CD4-positive, alpha-beta T cell (primary cell): ENCODE results near the gene SDC1. TPM values are rescaled to one million over a fixed set of nuclear protein-coding genes. Genes with fewer than 3 reads are reported as not detected.

ENCODE experiments used
- ATAC-seq: fragments of 200-7000 bp; cut with Tn5 transposase; one replicate; pipeline ENCODE4 v1.10.0; 2022; ENCODE audit warnings: mild to moderate bottlenecking; ENCODE audit not compliant: poor library complexity
- CTCF ChIA-PET: fragments of 350-600 bp; sonication (Branson Sonifier 250); formaldehyde crosslinking; loops from one replicate; lab custom pipeline; 2021; ENCODE audit warnings: antibody characterized with exemption, inconsistent platforms; lab: Charles Lee
- POLR2A ChIA-PET: fragments of 350-600 bp; sonication (Branson Sonifier 250); formaldehyde crosslinking; loops from one replicate; lab custom pipeline; 2021; ENCODE audit warnings: antibody characterized with exemption, inconsistent platforms; lab: Charles Lee
- DNase-seq, 14 experiments: peaks; one replicate each; pipeline ENCODE4 v3.0.0-alpha.2; 2013 to 2020; ENCODE audit warnings: mixed read lengths in 2 of 14
- H3K27ac ChIP-seq, 2 donors: one replicate each; pipeline versions ENCODE4 v1.5.1 to v1.7.0; 2013; ENCODE audit warnings: low read length in 2 of 2, low read depth in 1 of 2, mild to moderate bottlenecking in 1 of 2
- H3K27me3 ChIP-seq, 2 experiments: 1 replicate in 1 of 2; 2 replicates in 1 of 2; pipeline versions ENCODE4 v1.6.1 to v1.7.0; 2013; ENCODE audit warnings: low read length in 2 of 2, control low read depth in 1 of 2, mild to moderate bottlenecking in 1 of 2, moderate library complexity in 1 of 2; ENCODE audit not compliant: insufficient read depth in 2 of 2, control insufficient read depth in 1 of 2
- H3K36me3 ChIP-seq: one replicate; pipeline ENCODE4 v1.6.1; 2013; ENCODE audit warnings: low read length, control low read depth; ENCODE audit not compliant: insufficient read depth
- H3K4me1 ChIP-seq: one replicate; pipeline ENCODE4 v1.6.1; 2013; ENCODE audit warnings: low read length, control low read depth; ENCODE audit not compliant: insufficient read depth
- H3K4me3 ChIP-seq: one replicate; pipeline ENCODE4 v1.5.1; 2013; ENCODE audit warnings: mild to moderate bottlenecking, low read length, moderate library complexity
- H3K9me3 ChIP-seq, 2 experiments: 1 replicate in 1 of 2; 2 replicates in 1 of 2; pipeline versions ENCODE4 v1.6.1 to v1.7.0; 2013; ENCODE audit warnings: low read length in 2 of 2, mild to moderate bottlenecking in 2 of 2, control low read depth in 1 of 2, moderate library complexity in 1 of 2; ENCODE audit not compliant: control insufficient read depth in 1 of 2, insufficient read depth in 1 of 2
- H3K27ac Mint-ChIP-seq: one replicate; pipeline ENCODE4 v1.8.0; 2020; ENCODE audit warnings: mixed read lengths
- H3K27me3 Mint-ChIP-seq: one replicate; pipeline ENCODE4 v1.8.0; 2021; ENCODE audit warnings: mixed read lengths
- H3K36me3 Mint-ChIP-seq: one replicate; pipeline ENCODE4 v1.8.0; 2021; ENCODE audit warnings: low read depth, mixed read lengths
- H3K4me1 Mint-ChIP-seq: one replicate; pipeline ENCODE4 v1.8.0; 2021; ENCODE audit warnings: low read depth, mixed read lengths
- H3K4me3 Mint-ChIP-seq: one replicate; pipeline ENCODE4 v1.8.0; 2020; ENCODE audit warnings: mild to moderate bottlenecking, mixed read lengths
- H3K9me3 Mint-ChIP-seq: one replicate; pipeline ENCODE4 v1.8.0; 2020; ENCODE audit warnings: mixed read lengths
- intact Hi-C, 2 experiments: fragments of 100-400 bp; cut with DNase I in 1 of 2; cut with micrococcal nuclease in 1 of 2; formaldehyde crosslinking; loops; one replicate each; pipeline versions ENCODE4 v1.15.1 to v1.9.0; 2023 to 2025; cut with DNase I, micrococcal nuclease
- total RNA-seq, 174 experiments: library from RNA in 2 of 174; stranded (reverse) in 2 of 174; gene quantifications; one replicate each; pipeline ENCODE4 v1.2.3 and lab custom pipeline; 2021 to 2026
- TF ChIP-seq, protein P1 (sequence below): fragments of 200-600 bp; IDR thresholded peaks from one replicate; pipeline ENCODE4 v1.8.0; 2022; ENCODE audit warnings: antibody characterized with exemption, mild to moderate bottlenecking

SDC1 gene
- total RNA-seq, 2 experiments from 2014 or later = not detected

DNA sequence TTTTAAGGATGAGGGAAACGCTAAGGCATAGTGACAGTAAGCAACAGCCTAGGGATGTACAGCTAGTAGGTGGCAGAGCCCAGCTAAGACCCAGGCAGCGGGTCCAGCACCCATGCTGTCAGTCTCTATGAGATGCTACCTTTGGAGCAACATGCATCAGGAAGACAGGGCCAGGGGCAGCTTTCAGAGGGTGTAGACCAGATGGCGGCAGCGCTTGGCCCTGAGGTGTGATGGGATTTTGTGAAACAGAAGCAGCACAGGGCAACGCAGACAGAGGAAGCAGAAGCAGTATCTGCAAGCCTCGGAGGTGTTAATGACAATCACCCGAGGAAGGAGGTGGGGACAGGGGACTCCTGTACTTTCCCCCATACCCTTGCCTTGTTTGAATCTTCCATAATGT, 43.2 kb downstream of the SDC1 start:
- no peak for ATAC-seq
- Histone ChIP-seq H3K36me3 (no peaks in the 10 kb centered on the region), H3K4me3 (no peak overlapping the region), H3K27ac (no peak overlapping the region), H3K9me3 (peaks cover 0 to 5% of the 10 kb centered on the region in 2 experiments), H3K4me1 (no peaks in the 10 kb centered on the region), H3K27me3 (peaks cover 0 to 6% of the 10 kb centered on the region in 2 experiments)
- no peak overlapping the region for H3K4me3 Mint-ChIP-seq
- H3K27ac Mint-ChIP-seq = no peak overlapping the region
- POLR2A ChIA-PET = no interaction called here
- no peaks in the 10 kb centered on the region for H3K36me3 Mint-ChIP-seq
- no peak for DNase-seq
- no peaks in the 10 kb centered on the region for H3K4me1 Mint-ChIP-seq
- H3K27me3 Mint-ChIP-seq = no peaks in the 10 kb centered on the region
- intact Hi-C loops = no loop called here
- H3K9me3 Mint-ChIP-seq = no peaks in the 10 kb centered on the region
- CTCF ChIA-PET = no interaction called here
- TF ChIP-seq, protein P1, sequence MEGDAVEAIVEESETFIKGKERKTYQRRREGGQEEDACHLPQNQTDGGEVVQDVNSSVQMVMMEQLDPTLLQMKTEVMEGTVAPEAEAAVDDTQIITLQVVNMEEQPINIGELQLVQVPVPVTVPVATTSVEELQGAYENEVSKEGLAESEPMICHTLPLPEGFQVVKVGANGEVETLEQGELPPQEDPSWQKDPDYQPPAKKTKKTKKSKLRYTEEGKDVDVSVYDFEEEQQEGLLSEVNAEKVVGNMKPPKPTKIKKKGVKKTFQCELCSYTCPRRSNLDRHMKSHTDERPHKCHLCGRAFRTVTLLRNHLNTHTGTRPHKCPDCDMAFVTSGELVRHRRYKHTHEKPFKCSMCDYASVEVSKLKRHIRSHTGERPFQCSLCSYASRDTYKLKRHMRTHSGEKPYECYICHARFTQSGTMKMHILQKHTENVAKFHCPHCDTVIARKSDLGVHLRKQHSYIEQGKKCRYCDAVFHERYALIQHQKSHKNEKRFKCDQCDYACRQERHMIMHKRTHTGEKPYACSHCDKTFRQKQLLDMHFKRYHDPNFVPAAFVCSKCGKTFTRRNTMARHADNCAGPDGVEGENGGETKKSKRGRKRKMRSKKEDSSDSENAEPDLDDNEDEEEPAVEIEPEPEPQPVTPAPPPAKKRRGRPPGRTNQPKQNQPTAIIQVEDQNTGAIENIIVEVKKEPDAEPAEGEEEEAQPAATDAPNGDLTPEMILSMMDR = no peak

DNA sequence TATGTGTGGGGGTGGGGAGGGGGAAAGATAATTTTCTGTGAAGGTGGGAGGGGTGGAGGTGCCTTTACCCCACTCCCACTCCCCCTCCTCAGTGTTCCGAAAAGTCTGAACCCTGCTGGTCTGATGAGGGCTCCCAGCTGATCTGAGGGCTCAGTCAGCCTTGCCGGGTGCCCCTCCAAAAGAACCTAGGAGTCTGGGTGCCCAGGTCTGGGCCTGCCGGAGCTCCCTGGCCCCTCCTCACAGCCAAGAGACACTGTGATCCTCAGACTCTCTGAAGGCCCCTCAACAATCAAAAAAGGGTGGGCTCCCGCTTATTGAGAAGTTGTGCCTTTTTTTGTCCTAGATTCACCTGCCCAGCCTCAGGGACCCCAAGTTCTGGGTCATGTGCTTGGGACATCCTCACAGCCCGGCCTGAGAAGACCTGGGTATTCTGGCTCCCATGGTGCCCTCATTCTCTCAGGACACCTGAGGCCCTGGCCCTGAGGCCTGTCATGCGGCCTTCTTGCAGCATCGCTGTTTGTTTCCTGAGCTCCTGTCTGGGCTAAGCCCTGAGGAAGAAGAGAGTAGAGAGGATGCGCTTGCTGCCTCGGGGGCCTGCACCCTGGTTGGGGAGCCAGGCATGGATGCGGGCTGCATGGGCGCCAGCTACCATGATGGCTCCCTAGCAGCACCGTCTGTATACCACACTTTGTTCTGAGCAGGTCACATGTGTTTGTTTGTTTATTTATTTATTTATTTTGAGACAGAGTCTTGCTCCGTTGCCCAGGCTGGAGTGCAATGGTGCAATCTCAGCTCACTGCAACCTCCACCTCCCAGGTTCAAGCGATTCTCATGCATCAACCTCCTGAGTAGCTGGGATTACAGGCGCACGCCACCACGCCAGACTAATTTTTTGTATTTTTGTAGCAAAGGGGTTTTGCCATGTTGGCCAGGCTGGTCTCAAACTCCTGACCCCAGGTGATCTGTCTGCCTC, 44.0 kb downstream of the SDC1 start:
- H3K36me3 ChIP-seq = no peaks in the 10 kb centered on the region
- no peaks in the 10 kb centered on the region for H3K4me1 ChIP-seq
- peaks cover 0 to 5% of the 10 kb centered on the region in 2 experiments for H3K9me3 ChIP-seq
- no peak overlapping the region for H3K27ac ChIP-seq
- TF ChIP-seq, protein P1 = no peak
- Mint-ChIP-seq H3K9me3 (no peaks in the 10 kb centered on the region), H3K27ac (no peak overlapping the region), H3K4me3 (no peak overlapping the region), H3K4me1 (no peaks in the 10 kb centered on the region), H3K36me3 (no peaks in the 10 kb centered on the region), H3K27me3 (no peaks in the 10 kb centered on the region)
- CTCF ChIA-PET = no interaction called here
- intact Hi-C loops = no loop called here
- ATAC-seq (no peak), DNase-seq (no peak)
- POLR2A ChIA-PET = no interaction called here
- H3K27me3 ChIP-seq = peaks cover 0 to 1% of the 10 kb centered on the region in 2 experiments
- H3K4me3 ChIP-seq = no peak overlapping the region

DNA sequence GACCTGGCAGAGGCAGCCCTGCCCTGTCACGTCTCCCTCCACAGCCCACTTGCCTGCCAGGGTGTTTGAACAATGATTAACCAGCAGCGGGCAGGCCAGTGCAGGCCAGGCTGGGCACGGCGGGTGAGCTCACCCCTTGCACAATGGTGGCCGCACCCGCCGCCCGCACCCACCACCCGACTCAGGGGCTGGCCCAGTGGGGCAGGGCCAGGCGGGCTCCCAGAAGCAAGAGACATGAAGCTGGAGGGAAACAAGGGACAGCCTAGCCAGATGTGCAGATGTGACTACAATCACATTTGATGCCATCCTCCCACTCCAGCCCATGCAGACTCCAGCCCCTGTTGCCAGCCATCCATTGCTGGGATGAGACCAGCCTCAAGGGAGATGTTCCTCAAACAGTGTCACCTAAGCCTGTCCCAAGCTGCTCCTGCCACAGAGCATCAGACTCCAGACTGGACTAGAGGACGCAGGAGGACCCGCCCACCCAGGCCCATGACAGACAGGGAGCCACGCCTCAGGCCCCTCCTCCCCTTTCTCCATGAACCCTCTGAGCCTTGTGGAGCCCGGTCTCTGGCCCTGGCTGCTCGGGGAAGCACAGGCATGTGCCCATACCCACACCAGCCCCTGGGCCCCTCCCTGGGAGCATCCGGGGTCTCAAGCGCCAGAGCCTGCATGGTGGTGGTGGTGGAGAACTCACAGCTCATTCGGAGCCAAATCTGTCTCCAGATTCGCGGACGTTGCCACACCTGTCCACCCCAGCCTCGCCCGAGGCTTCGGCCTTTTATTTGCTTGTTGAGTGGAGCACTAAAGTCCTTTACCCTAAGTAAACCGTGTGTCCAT, 45.0 kb downstream of the SDC1 start:
- H3K27me3 Mint-ChIP-seq = no peaks in the 10 kb centered on the region
- ATAC-seq (no peak), DNase-seq (no peak)
- H3K36me3 Mint-ChIP-seq = no peaks in the 10 kb centered on the region
- POLR2A ChIA-PET = no interaction called here
- no peaks in the 10 kb centered on the region for H3K4me1 Mint-ChIP-seq
- CTCF ChIA-PET = no interaction called here
- H3K9me3 Mint-ChIP-seq = no peaks in the 10 kb centered on the region
- Histone ChIP-seq H3K27ac (no peak overlapping the region), H3K36me3 (no peaks in the 10 kb centered on the region), H3K4me1 (no peaks in the 10 kb centered on the region), H3K4me3 (no peak overlapping the region), H3K27me3 (no peaks in the 10 kb centered on the region), H3K9me3 (no peaks in the 10 kb centered on the region)
- no peak overlapping the region for H3K27ac Mint-ChIP-seq
- TF ChIP-seq, protein P1 = no peak
- H3K4me3 Mint-ChIP-seq = no peak overlapping the region
- intact Hi-C loops = no loop called here
